ENCODE measurements around the gene KCNK2. TPM values are rescaled to one million over a fixed set of nuclear protein-coding genes. Genes with fewer than 3 reads are reported as not detected.

Gene KCNK2
- total RNA-seq, 2 donors from 2014 or later, result 0.12 TPM; not detected in 1

- Histone ChIP-seq H3K4me1 (no peaks in the 10 kb centered on the region), H3K36me3 (no peaks in the 10 kb centered on the region), H3K27me3 (no peaks in the 10 kb centered on the region), H3K27ac (no peak overlapping the region), H3K4me3 (no peak overlapping the region), H3K9me3 (no peaks in the 10 kb centered on the region)
- TF ChIP-seq, protein P1, sequence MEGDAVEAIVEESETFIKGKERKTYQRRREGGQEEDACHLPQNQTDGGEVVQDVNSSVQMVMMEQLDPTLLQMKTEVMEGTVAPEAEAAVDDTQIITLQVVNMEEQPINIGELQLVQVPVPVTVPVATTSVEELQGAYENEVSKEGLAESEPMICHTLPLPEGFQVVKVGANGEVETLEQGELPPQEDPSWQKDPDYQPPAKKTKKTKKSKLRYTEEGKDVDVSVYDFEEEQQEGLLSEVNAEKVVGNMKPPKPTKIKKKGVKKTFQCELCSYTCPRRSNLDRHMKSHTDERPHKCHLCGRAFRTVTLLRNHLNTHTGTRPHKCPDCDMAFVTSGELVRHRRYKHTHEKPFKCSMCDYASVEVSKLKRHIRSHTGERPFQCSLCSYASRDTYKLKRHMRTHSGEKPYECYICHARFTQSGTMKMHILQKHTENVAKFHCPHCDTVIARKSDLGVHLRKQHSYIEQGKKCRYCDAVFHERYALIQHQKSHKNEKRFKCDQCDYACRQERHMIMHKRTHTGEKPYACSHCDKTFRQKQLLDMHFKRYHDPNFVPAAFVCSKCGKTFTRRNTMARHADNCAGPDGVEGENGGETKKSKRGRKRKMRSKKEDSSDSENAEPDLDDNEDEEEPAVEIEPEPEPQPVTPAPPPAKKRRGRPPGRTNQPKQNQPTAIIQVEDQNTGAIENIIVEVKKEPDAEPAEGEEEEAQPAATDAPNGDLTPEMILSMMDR (IDR thresholded peaks at IDR 0.05), result no peak
- no peak for DNase-seq (ENCODE audit: low spot score)
Observed at GRCh38 chr1:215059947-215060346, 22.6 kb upstream of the KCNK2 start.

GRCh38 chr1:215064327-215064726 is 18.2 kb upstream of the KCNK2 start:
- H3K9me3 ChIP-seq, result no peaks in the 10 kb centered on the region

DNA sequence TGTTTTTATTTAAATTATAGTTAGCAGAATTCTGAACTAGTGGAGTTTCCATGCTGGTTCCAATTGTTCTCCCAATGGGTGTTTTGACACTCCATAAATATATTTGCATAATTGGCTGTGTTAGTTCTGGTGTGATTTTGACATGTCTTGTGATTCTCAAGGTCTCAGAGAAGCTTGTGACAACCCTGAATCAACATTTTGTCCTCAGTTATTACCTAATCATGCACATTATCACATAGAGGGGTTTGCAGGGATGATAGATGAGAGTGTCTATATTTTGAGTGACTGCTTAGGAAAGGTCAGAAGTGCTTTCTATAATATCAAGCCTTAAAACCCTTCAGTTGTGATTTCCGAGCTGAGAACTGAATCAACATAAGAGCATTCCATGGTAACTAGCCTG is 11.5 kb upstream of the KCNK2 start:
- Histone ChIP-seq H3K27ac (no peak overlapping the region), H3K27me3 (no peaks in the 10 kb centered on the region), H3K4me3 (no peak overlapping the region), H3K9me3 (no peaks in the 10 kb centered on the region), H3K4me1 (no peaks in the 10 kb centered on the region), H3K36me3 (no peaks in the 10 kb centered on the region)
- DNase-seq (ENCODE audit: low spot score), result no peak
- TF ChIP-seq, protein P1 (IDR thresholded peaks at IDR 0.05), result no peak

More at GRCh38 chr1:215064327-215064726, 18.2 kb upstream of the KCNK2 start:
- Histone ChIP-seq H3K27me3 (no peaks in the 10 kb centered on the region), H3K4me1 (no peaks in the 10 kb centered on the region), H3K27ac (no peak overlapping the region), H3K4me3 (no peak overlapping the region), H3K36me3 (no peaks in the 10 kb centered on the region)
- TF ChIP-seq, protein P1 (IDR thresholded peaks at IDR 0.05), result no peak
- DNase-seq (ENCODE audit: low spot score), result no peak

DNA sequence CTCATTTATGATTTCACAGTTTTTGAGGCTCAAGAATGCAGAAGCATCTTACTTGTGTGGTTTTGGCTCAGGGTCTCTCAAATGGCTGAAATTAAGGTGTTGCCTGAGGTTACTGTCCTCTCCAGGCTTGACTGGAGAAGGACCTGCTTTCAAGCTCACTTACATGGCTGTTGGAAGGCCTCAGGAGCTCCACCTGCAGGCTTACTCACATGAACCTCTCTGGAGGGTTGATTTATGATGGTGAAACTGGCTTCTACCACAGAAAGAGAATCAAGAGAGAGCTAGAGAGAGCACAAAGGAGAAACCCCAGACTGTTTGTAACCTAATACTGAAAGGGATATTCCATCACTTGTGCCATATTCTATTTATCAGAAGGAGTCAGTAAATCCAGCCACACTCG is 6.2 kb upstream of the KCNK2 start:
- TF ChIP-seq, protein P1 (IDR thresholded peaks at IDR 0.05), result no peak
- Histone ChIP-seq H3K4me1 (no peaks in the 10 kb centered on the region), H3K27me3 (no peaks in the 10 kb centered on the region), H3K4me3 (no peak overlapping the region), H3K27ac (no peak overlapping the region), H3K36me3 (no peaks in the 10 kb centered on the region), H3K9me3 (no peaks in the 10 kb centered on the region)
- DNase-seq (ENCODE audit: low spot score), result no peak

- Histone ChIP-seq H3K4me3 (no peak overlapping the region), H3K36me3 (no peaks in the 10 kb centered on the region), H3K4me1 (peaks cover 0 to 8% of the 10 kb centered on the region in 2 donors), H3K27me3 (peaks cover 7 to 13% of the 10 kb centered on the region in 2 donors), H3K9me3 (no peaks in the 10 kb centered on the region), H3K27ac (no peak overlapping the region)
- no peak for DNase-seq (ENCODE audit: low spot score)
- TF ChIP-seq, protein P1 (IDR thresholded peaks at IDR 0.05), result no peak
Observed at GRCh38 chr1:215079456-215079855, 3.1 kb upstream of the KCNK2 start.

Measured in right atrium auricular region (tissue), 2 donors.